Vagina (tissue), 2 donors: ENCODE measurements around the gene SZT2.

Source experiments
- CTCF ChIP-seq, 3 experiments: fragments of 450-650 bp in 2 of 3; fragments of 200-600 bp in 1 of 3; sonication (generic) in 1 of 3; IDR thresholded peaks; one replicate each; pipeline ENCODE4 v1.5.1; 2017 to 2019; ENCODE audit warnings: antibody characterized with exemption in 3 of 3, mild to moderate bottlenecking in 2 of 3, moderate library complexity in 2 of 3
- POLR2A ChIP-seq, 2 donors: fragments of 450-650 bp; IDR thresholded peaks; one replicate each; pipeline ENCODE4 v1.6.1; 2017; ENCODE audit warnings: antibody characterized with exemption in 2 of 2, mild to moderate bottlenecking in 2 of 2, moderate library complexity in 2 of 2
- POLR2AphosphoS5 ChIP-seq, 2 donors: sonication (generic); formaldehyde crosslinking; IDR thresholded peaks; one replicate each; pipeline ENCODE4 v1.9.0; 2017; ENCODE audit warnings: antibody characterized with exemption in 2 of 2, mild to moderate bottlenecking in 2 of 2, low read depth in 1 of 2; ENCODE audit not compliant: insufficient read depth in 1 of 2

- TF ChIP-seq CTCF (IDR thresholded peaks at IDR 0.05) (no peak), POLR2A (IDR thresholded peaks at IDR 0.05) (no peak), POLR2AphosphoS5 (IDR thresholded peaks at IDR 0.05; ENCODE audit: insufficient read depth in 1 of 2, low read depth in 1 of 2) (no peak)
Measured at GRCh38 chr1:43345120-43345519, 44.6 kb upstream of the SZT2 start.
